Neural cell (in vitro differentiated cells): ENCODE measurements around the gene MMP24OS. TPM values are rescaled to one million over a fixed set of nuclear protein-coding genes. Genes with fewer than 3 reads are reported as not detected.
A peak's percentile ranks its signal among the peaks of the same experiment; 100 is the strongest.

Experiments
- H2AFZ ChIP-seq: fragments of 200-600, 300-800 bp; sonication (generic), shearing (Covaris generic); 2 replicates; pipeline ENCODE4 v1.6.0; 2014; ENCODE audit warnings: low read depth, mild to moderate bottlenecking, antibody characterized with exemption, low read length, moderate library complexity
- H3F3A ChIP-seq: fragments of 200-600 bp; shearing (Covaris generic); 2 replicates; pipeline ENCODE4 v1.6.1; 2016; ENCODE audit warnings: mild to moderate bottlenecking, moderate library complexity, mixed read lengths, antibody characterized with exemption, low read length; ENCODE audit not compliant: insufficient read depth, poor library complexity, severe bottlenecking
- H3K27ac ChIP-seq: fragments of 200-600, 300-800 bp; sonication (generic), shearing (Covaris generic); 2 replicates; pipeline ENCODE4 v1.5.1; 2014; ENCODE audit warnings: mild to moderate bottlenecking, low read length, moderate library complexity
- H3K27me3 ChIP-seq: fragments of 300-800, 200-600 bp; sonication (generic), shearing (Covaris generic); 2 replicates; pipeline ENCODE4 v1.6.0; 2014; ENCODE audit warnings: mild to moderate bottlenecking, low read depth, low read length, moderate library complexity; ENCODE audit not compliant: insufficient read depth
- H3K36me3 ChIP-seq: fragments of 300-800, 200-600 bp; sonication (generic), shearing (Covaris generic); 2 replicates; pipeline ENCODE4 v1.5.1; 2014; ENCODE audit warnings: mild to moderate bottlenecking, antibody characterized with exemption, low read length, moderate library complexity; ENCODE audit not compliant: insufficient read depth
- H3K4me2 ChIP-seq: fragments of 300-800, 200-600 bp; sonication (generic), shearing (Covaris generic); 2 replicates; pipeline ENCODE4 v1.6.0; 2014; ENCODE audit warnings: mild to moderate bottlenecking, low read length
- H3K4me3 ChIP-seq: fragments of 300-800, 200-600 bp; sonication (generic), shearing (Covaris generic); 2 replicates; pipeline ENCODE4 v1.5.1; 2014; ENCODE audit warnings: mild to moderate bottlenecking, low read length, moderate library complexity
- H3K79me2 ChIP-seq: fragments of 200-600 bp; shearing (Covaris generic); replicated peaks from 2 replicates; pipeline ENCODE4 v1.6.0; 2014; ENCODE audit warnings: mild to moderate bottlenecking, low read length, moderate library complexity; ENCODE audit not compliant: insufficient read depth
- H3K9ac ChIP-seq: fragments of 300-800, 200-600 bp; sonication (generic), shearing (Covaris generic); 2 replicates; pipeline ENCODE4 v1.6.1; 2016; ENCODE audit warnings: mild to moderate bottlenecking, low read length, mixed read lengths
- H3K9me2 ChIP-seq: fragments of 200-600 bp; shearing (Covaris generic); 2 replicates; pipeline ENCODE4 v1.6.1; 2016; ENCODE audit warnings: mild to moderate bottlenecking, low read length, mixed read lengths; ENCODE audit not compliant: insufficient read depth
- H3K9me3 ChIP-seq: fragments of 200-600, 300-800 bp; sonication (generic), shearing (Covaris generic); 2 replicates; pipeline ENCODE4 v1.6.1; 2016; ENCODE audit warnings: mild to moderate bottlenecking, mixed run types, low read length, moderate library complexity, mixed read lengths
- H4K20me1 ChIP-seq: fragments of 200-600 bp; shearing (Covaris generic); 2 replicates; pipeline ENCODE4 v1.6.1; 2016; ENCODE audit warnings: mild to moderate bottlenecking, mixed run types; ENCODE audit not compliant: insufficient read depth
- CTCF ChIP-seq: fragments of 450-650 bp; IDR thresholded peaks from 2 replicates; pipeline ENCODE4 v1.5.1; 2014; ENCODE audit warnings: antibody characterized with exemption, mild to moderate bottlenecking, moderate library complexity; ENCODE audit not compliant: poor library complexity, severe bottlenecking
- EP300 ChIP-seq: fragments of 450-650 bp; conservative IDR thresholded peaks from 2 replicates; pipeline ENCODE4 v1.6.1; 2014; ENCODE audit warnings: antibody characterized with exemption, mild to moderate bottlenecking, moderate library complexity; ENCODE audit not compliant: poor library complexity, severe bottlenecking
- EZH2 ChIP-seq: fragments of 200-600, 300-800 bp; shearing (Covaris generic), sonication (generic); IDR thresholded peaks from 2 replicates; pipeline ENCODE4 v1.6.1; 2014; ENCODE audit warnings: antibody characterized with exemption, low read length, borderline replicate concordance, mild to moderate bottlenecking; ENCODE audit not compliant: insufficient read depth, poor library complexity, severe bottlenecking
- MXI1 ChIP-seq: fragments of 450-650 bp; conservative IDR thresholded peaks from 2 replicates; pipeline ENCODE4 v1.6.1; 2014; ENCODE audit warnings: antibody characterized with exemption, mild to moderate bottlenecking; ENCODE audit not compliant: poor library complexity, severe bottlenecking
- POLR2AphosphoS5 ChIP-seq: IDR thresholded peaks from 2 replicates; pipeline ENCODE4 v1.6.1; 2012
- RAD21 ChIP-seq: fragments of 450-650 bp; conservative IDR thresholded peaks from 2 replicates; pipeline ENCODE4 v1.6.1; 2014; ENCODE audit warnings: antibody characterized with exemption, mild to moderate bottlenecking, moderate library complexity
- REST ChIP-seq: IDR thresholded peaks from 2 replicates; pipeline ENCODE4 v1.6.1; 2012; ENCODE audit warnings: borderline replicate concordance
- SMC3 ChIP-seq: fragments of 450-650 bp; conservative IDR thresholded peaks from 2 replicates; pipeline ENCODE4 v1.6.1; 2014; ENCODE audit warnings: antibody characterized with exemption, mild to moderate bottlenecking, moderate library complexity; ENCODE audit not compliant: poor library complexity
- TAF1 ChIP-seq: IDR thresholded peaks from 2 replicates; pipeline ENCODE4 v1.6.1; 2012; ENCODE audit warnings: low read depth
- polyA plus RNA-seq: library from polyadenylated mRNA; depleted of rRNA; stranded (reverse); fragments of >200 nt; gene quantifications from 2 replicates; pipeline ENCODE4 v1.2.3, GENCODE V29; 2014

MMP24OS gene
- polyA plus RNA-seq, 1 donor from 2014 or later, result 7.7 TPM

- Histone ChIP-seq H3K4me3 (peak overlapping the region; percentile 97), H3K9me2 (no peaks in the 10 kb centered on the region), H3K27me3 (no peaks in the 10 kb centered on the region), H3K9ac (peak overlapping the region; percentile 82), H3K36me3 (no peaks in the 10 kb centered on the region), H3K27ac (peak overlapping the region; percentile 68), H2AFZ (peak overlapping the region; percentile 69), H4K20me1 (no peaks in the 10 kb centered on the region), H3K4me2 (peak overlapping the region; percentile 60), H3F3A (no peaks in the 10 kb centered on the region), H3K79me2 (peaks cover 16% of the 10 kb centered on the region), H3K9me3 (no peaks in the 10 kb centered on the region)
- no peak for TF ChIP-seq EZH2
- no peak for TF ChIP-seq REST
- TF ChIP-seq TAF1, result no peak
- TF ChIP-seq POLR2AphosphoS5, result no peak
- no peak for TF ChIP-seq EP300
- TF ChIP-seq CTCF, result no peak
- TF ChIP-seq RAD21, result no peak
- TF ChIP-seq MXI1, result no peak
- TF ChIP-seq SMC3, result no peak
These were observed 5.7 kb upstream of the MMP24OS start for GRCh38 chr20:35283441-35284266.

GRCh38 chr20:35281506-35282101 lies 3.7 kb upstream of the MMP24OS start:
- no peaks in the 10 kb centered on the region for H3F3A ChIP-seq
- no peak overlapping the region for H3K4me2 ChIP-seq
- no peaks in the 10 kb centered on the region for H3K9me2 ChIP-seq
- peaks cover 20% of the 10 kb centered on the region for H3K79me2 ChIP-seq
- H3K9me3 ChIP-seq, result no peaks in the 10 kb centered on the region
- H3K9ac ChIP-seq, result no peak overlapping the region
- no peak overlapping the region for H2AFZ ChIP-seq
- TF ChIP-seq POLR2AphosphoS5 (no peak), EZH2 (no peak), TAF1 (no peak), RAD21 (no peak), MXI1 (no peak), EP300 (no peak), SMC3 (no peak), REST (no peak), CTCF (no peak)
- no peaks in the 10 kb centered on the region for H3K27me3 ChIP-seq
- H3K27ac ChIP-seq, result no peak overlapping the region
- H3K4me3 ChIP-seq, result no peak overlapping the region
- no peaks in the 10 kb centered on the region for H4K20me1 ChIP-seq
- H3K36me3 ChIP-seq, result no peaks in the 10 kb centered on the region
